Gastroesophageal sphincter (tissue), 4 donors: ENCODE measurements around the gene CEP83. TPM values are rescaled to one million over a fixed set of nuclear protein-coding genes. Genes with fewer than 3 reads are reported as not detected.
A peak's percentile ranks its signal among the peaks of the same experiment; 100 is the strongest.
"Not testable (repeated sequence)": the region's sequence is repeated elsewhere in the genome, so short reads cannot be mapped to it uniquely, and the experiment has no call there.

Experiments
- ATAC-seq: fragments of 150-250 bp; one replicate; pipeline ENCODE4 v1.9.1; 2016; ENCODE audit warnings: mild to moderate bottlenecking, moderate library complexity
- H3K27ac ChIP-seq, 4 donors: fragments of 200-600 bp; sonication (generic) in 3 of 4; 1 replicate in 3 of 4; 2 replicates in 1 of 4; pipeline ENCODE4 v1.5.1; 2016 to 2019
- H3K27me3 ChIP-seq: fragments of 200-600 bp; sonication (generic); one replicate; pipeline ENCODE4 v1.5.1; 2019
- H3K36me3 ChIP-seq, 2 donors: fragments of 200-600 bp; sonication (generic); one replicate each; pipeline ENCODE4 v1.5.1; 2019; ENCODE audit warnings: control low read depth in 1 of 2
- H3K4me1 ChIP-seq, 3 donors: fragments of 200-600 bp; sonication (generic); 1 replicate in 2 of 3; 2 replicates in 1 of 3; pipeline ENCODE4 v1.5.1; 2016 to 2019; ENCODE audit warnings: control low read depth in 2 of 3
- H3K4me3 ChIP-seq, 2 donors: fragments of 200-600 bp; sonication (generic); one replicate each; pipeline ENCODE4 v1.5.1; 2019; ENCODE audit warnings: mild to moderate bottlenecking in 1 of 2, moderate library complexity in 1 of 2
- H3K9me3 ChIP-seq, 3 donors: fragments of 200-600 bp; sonication (generic); one replicate each; pipeline ENCODE4 v1.5.1; 2017 to 2019; ENCODE audit warnings: control low read depth in 2 of 3
- EP300 ChIP-seq: sonication (generic); formaldehyde crosslinking; IDR thresholded peaks from one replicate; pipeline ENCODE4 v1.6.1; 2017; ENCODE audit warnings: antibody characterized with exemption, mild to moderate bottlenecking
- POLR2A ChIP-seq, 2 donors: fragments of 450-650 bp; IDR thresholded peaks; one replicate each; pipeline ENCODE4 v1.6.1; 2017; ENCODE audit warnings: antibody characterized with exemption in 2 of 2, mild to moderate bottlenecking in 2 of 2, moderate library complexity in 1 of 2
- POLR2AphosphoS5 ChIP-seq: sonication (generic); formaldehyde crosslinking; IDR thresholded peaks from one replicate; pipeline ENCODE4 v1.6.1; 2017; ENCODE audit warnings: antibody characterized with exemption
- WGBS, 2 donors: methylation state at CpG; one replicate each; pipeline ENCODE4 v1.1.5; 2018; ENCODE audit warnings: low coverage in 1 of 2; 5-methylcytosine and 5-hydroxymethylcytosine counted together
- total RNA-seq, 4 donors: library from RNA; depleted of rRNA; stranded (reverse); fragments of >200 nt; gene quantifications; one replicate each; pipeline ENCODE4 v1.1.0, GENCODE V29; 2016
- TF ChIP-seq, protein P1 (sequence below), 4 experiments: fragments of 200-600 bp in 2 of 4; fragments of 450-650 bp in 2 of 4; sonication (generic) in 1 of 4; IDR thresholded peaks; one replicate each; pipeline ENCODE4 v1.5.1; 2017 to 2019; ENCODE audit warnings: antibody characterized with exemption in 4 of 4, mild to moderate bottlenecking in 2 of 4, moderate library complexity in 2 of 4

CEP83 gene
- total RNA-seq, 4 donors from 2014 or later = 6.3 to 24.8 (median 11.3) TPM

DNA sequence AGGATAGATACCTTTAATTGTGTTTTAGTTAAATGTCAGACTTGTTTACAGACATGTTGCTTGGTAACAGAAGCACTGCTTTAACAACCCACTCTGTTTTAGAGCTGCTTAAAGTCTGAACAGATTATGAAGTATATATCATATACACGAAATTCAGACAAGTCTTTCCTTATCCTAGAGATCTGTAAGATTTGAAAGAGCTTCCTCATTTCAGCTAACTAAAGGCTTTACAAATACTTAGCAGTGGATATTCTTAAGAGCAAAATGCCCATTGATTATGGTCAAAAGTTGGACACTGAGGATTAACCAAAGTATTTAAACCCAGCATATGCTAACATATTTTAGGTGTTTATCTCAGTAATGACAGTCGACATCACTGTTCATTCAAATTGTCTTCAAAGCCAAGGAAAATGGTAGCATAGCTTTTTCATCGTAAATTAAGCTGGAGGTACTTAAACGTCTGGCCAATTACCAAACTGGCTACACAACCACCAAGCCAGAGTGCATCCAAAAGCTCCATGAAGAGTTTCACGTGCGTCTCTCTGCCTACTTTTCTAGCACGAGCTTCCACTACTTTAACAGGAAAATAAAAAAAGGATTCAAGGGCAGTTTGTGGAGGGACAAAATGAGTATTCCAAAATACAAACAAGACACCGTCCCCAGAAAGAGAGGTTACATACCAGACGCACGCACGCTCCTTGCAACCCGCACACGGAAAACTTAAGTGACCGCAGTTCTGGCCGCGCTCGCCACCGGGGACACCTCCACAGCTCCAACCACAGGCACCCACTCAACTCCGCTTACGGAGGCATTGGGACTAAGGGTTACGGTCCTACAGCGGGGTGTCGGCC lies 565 bp downstream of the CEP83 start:
- Histone ChIP-seq H3K36me3 (peaks cover 0 to 7% of the 10 kb centered on the region in 2 donors), H3K27me3 (no peaks in the 10 kb centered on the region), H3K4me3 (peak overlapping the region; percentile 64 to 69), H3K27ac (peak overlapping the region; percentile 75 to 97 (median 94)), H3K9me3 (no peaks in the 10 kb centered on the region), H3K4me1 (peaks cover 0 to 27% (median 0%) of the 10 kb centered on the region in 3 donors)
- peak; percentile 72 for ATAC-seq
- 0% methylated on average over 7 to 18 of the region's 23 CpGs for WGBS, 2 donors
- TF ChIP-seq POLR2A (IDR thresholded peaks at IDR 0.05) (no peak), EP300 (no peak), POLR2AphosphoS5 (no peak)
- TF ChIP-seq, protein P1, sequence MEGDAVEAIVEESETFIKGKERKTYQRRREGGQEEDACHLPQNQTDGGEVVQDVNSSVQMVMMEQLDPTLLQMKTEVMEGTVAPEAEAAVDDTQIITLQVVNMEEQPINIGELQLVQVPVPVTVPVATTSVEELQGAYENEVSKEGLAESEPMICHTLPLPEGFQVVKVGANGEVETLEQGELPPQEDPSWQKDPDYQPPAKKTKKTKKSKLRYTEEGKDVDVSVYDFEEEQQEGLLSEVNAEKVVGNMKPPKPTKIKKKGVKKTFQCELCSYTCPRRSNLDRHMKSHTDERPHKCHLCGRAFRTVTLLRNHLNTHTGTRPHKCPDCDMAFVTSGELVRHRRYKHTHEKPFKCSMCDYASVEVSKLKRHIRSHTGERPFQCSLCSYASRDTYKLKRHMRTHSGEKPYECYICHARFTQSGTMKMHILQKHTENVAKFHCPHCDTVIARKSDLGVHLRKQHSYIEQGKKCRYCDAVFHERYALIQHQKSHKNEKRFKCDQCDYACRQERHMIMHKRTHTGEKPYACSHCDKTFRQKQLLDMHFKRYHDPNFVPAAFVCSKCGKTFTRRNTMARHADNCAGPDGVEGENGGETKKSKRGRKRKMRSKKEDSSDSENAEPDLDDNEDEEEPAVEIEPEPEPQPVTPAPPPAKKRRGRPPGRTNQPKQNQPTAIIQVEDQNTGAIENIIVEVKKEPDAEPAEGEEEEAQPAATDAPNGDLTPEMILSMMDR (IDR thresholded peaks at IDR 0.05) = no peak

DNA sequence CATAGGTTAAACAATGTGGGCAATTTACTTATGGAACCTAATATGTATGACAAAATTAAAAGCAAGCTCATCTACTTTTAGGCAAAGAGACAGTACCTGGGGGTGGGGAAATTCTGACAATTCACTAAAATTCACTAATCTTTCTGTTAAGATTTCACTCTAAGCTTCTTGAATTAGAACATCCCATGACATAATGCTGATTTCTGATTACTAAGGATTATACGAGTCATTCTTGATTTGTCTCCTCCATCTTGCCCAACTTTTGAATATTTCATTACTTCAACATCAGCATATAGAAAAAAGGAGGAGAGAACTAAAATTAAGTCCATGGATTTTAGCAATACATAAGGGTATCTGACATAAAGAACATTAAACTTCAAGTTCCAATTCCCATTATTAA lies 2.4 kb downstream of the CEP83 start:
- Histone ChIP-seq H3K9me3 (no peaks in the 10 kb centered on the region), H3K27ac (no peak overlapping the region), H3K4me3 (no peak overlapping the region), H3K27me3 (no peaks in the 10 kb centered on the region), H3K36me3 (peaks cover 0 to 13% of the 10 kb centered on the region in 2 donors), H3K4me1 (peaks cover 0 to 27% (median 0%) of the 10 kb centered on the region in 3 donors)
- 95 to 100% methylated on average over 1 of the region's 1 CpG for WGBS, 2 donors
- no peak for ATAC-seq
- TF ChIP-seq POLR2A (IDR thresholded peaks at IDR 0.05) = no peak
- TF ChIP-seq, protein P1 (IDR thresholded peaks at IDR 0.05) = no peak
- TF ChIP-seq POLR2AphosphoS5 = no peak
- TF ChIP-seq EP300 = no peak

DNA sequence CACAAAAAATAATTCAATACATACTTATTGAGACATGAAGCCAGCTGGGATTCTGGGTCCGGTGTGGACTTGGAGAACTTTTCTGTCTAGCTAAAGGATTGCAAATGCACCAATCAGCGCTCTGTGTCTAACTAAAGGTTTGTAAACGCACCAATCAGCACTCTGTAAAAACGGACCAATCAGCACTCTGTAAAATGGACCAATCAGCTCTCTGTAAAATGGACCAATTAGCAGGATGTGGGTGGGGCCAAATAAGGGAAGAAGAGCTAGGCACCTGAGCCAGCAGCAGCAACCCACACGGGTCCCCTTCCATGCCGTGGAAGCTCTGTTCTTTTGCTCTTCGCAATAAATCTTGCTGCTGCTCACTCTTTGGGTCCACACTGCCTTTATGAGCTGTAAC lies 5.3 kb downstream of the CEP83 start:
- not testable (repeated sequence) for H3K9me3 ChIP-seq, ATAC-seq, H3K27ac ChIP-seq, H3K4me3 ChIP-seq, H3K27me3 ChIP-seq
- Histone ChIP-seq H3K36me3 (peaks cover 0 to 13% of the 10 kb centered on the region in 2 donors), H3K4me1 (peaks cover 0 to 19% (median 0%) of the 10 kb centered on the region in 3 donors)
- WGBS, 2 donors = 95 to 99% methylated on average over 6 to 7 of the region's 7 CpGs

DNA sequence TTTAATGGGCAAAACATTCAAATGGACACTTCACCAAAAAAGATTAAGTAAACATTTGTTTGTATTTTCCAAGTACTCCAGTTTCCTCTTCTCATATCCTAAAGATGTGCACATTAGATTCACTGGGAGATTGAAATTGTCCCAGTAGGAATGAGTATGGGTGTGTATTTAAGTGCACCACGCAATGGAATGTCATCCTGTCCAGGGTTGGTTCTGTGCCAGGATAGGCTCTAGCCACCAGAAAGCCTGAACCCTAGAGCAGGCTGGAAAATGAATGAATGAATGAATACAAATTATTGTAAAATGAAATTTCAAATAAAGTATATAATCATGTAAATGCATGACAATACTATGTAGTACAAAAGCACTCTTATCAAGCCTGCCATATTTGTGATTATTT lies 14.0 kb downstream of the CEP83 start:
- H3K27me3 ChIP-seq = no peaks in the 10 kb centered on the region
- ATAC-seq = no peak
- no peaks in the 10 kb centered on the region for H3K4me1 ChIP-seq
- H3K9me3 ChIP-seq = peaks cover 0 to 11% (median 0%) of the 10 kb centered on the region in 3 donors
- 63 to 69% methylated on average over 1 of the region's 1 CpG for WGBS, 2 donors
- no peak overlapping the region for H3K4me3 ChIP-seq
- H3K36me3 ChIP-seq = no peaks in the 10 kb centered on the region
- H3K27ac ChIP-seq = no peak overlapping the region
- TF ChIP-seq POLR2A (IDR thresholded peaks at IDR 0.05) = no peak
- TF ChIP-seq, protein P1 (IDR thresholded peaks at IDR 0.05) = no peak
- TF ChIP-seq POLR2AphosphoS5 = no peak
- TF ChIP-seq EP300 = no peak

DNA sequence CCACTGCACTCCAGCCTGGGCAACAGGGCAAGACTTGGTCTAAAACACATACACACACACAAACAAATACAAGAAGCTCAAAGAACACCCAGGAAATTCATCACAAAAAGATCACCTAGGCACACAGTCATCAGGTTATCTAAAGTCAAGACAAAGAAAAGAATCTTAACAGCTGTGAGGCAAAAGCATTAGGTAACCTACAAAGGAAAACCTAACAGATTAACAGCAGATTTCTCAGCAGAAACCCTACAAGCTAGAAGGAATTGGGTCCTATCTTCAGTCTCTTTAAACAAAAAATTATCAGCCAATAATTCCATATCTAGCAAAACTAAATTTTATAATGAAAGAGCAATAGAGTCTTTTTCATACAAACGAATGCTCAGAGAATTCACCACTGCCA lies 22.4 kb downstream of the CEP83 start:
- Histone ChIP-seq H3K36me3 (no peaks in the 10 kb centered on the region), H3K9me3 (no peaks in the 10 kb centered on the region), H3K4me1 (peaks cover 0 to 23% (median 0%) of the 10 kb centered on the region in 3 donors), H3K27ac (no peak overlapping the region), H3K27me3 (no peaks in the 10 kb centered on the region), H3K4me3 (no peak overlapping the region)
- no peak for TF ChIP-seq POLR2AphosphoS5
- no peak for TF ChIP-seq EP300
- TF ChIP-seq POLR2A (IDR thresholded peaks at IDR 0.05) = no peak
- TF ChIP-seq, protein P1 (IDR thresholded peaks at IDR 0.05) = no peak
- no peak for ATAC-seq
- 94% methylated on average over 1 of the region's 1 CpG; no CpG with 5 or more reads in 1 of the 2 donors for WGBS, 2 donors
